ENCODE measurements around the gene SLX4IP.

- TF ChIP-seq, protein P1, sequence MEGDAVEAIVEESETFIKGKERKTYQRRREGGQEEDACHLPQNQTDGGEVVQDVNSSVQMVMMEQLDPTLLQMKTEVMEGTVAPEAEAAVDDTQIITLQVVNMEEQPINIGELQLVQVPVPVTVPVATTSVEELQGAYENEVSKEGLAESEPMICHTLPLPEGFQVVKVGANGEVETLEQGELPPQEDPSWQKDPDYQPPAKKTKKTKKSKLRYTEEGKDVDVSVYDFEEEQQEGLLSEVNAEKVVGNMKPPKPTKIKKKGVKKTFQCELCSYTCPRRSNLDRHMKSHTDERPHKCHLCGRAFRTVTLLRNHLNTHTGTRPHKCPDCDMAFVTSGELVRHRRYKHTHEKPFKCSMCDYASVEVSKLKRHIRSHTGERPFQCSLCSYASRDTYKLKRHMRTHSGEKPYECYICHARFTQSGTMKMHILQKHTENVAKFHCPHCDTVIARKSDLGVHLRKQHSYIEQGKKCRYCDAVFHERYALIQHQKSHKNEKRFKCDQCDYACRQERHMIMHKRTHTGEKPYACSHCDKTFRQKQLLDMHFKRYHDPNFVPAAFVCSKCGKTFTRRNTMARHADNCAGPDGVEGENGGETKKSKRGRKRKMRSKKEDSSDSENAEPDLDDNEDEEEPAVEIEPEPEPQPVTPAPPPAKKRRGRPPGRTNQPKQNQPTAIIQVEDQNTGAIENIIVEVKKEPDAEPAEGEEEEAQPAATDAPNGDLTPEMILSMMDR (IDR thresholded peaks at IDR 0.05), result no peak
- TF ChIP-seq NR3C1 (CRISPR knock-in tag; conservative IDR thresholded peaks at IDR 0.05; ENCODE audit: low read depth), result no peak
- no peak for TF ChIP-seq JUN (CRISPR knock-in tag; IDR thresholded peaks at IDR 0.05)
- TF ChIP-seq, protein P2, sequence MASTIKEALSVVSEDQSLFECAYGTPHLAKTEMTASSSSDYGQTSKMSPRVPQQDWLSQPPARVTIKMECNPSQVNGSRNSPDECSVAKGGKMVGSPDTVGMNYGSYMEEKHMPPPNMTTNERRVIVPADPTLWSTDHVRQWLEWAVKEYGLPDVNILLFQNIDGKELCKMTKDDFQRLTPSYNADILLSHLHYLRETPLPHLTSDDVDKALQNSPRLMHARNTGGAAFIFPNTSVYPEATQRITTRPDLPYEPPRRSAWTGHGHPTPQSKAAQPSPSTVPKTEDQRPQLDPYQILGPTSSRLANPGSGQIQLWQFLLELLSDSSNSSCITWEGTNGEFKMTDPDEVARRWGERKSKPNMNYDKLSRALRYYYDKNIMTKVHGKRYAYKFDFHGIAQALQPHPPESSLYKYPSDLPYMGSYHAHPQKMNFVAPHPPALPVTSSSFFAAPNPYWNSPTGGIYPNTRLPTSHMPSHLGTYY (CRISPR knock-in tag; IDR thresholded peaks at IDR 0.05), result no peak
- TF ChIP-seq CREB1 (CRISPR knock-in tag; IDR thresholded peaks at IDR 0.05), result no peak
- no peak for TF ChIP-seq FOXP1 (CRISPR knock-in tag; IDR thresholded peaks at IDR 0.05; ENCODE audit: borderline replicate concordance)
- no peak for TF ChIP-seq ATF6 (CRISPR knock-in tag; IDR thresholded peaks at IDR 0.05)
- no peak for TF ChIP-seq TP53 (CRISPR knock-in tag; IDR thresholded peaks at IDR 0.05)
- TF ChIP-seq ZBTB21 (CRISPR knock-in tag; IDR thresholded peaks at IDR 0.05; ENCODE audit: borderline replicate concordance), result no peak
- TF ChIP-seq, protein P3, sequence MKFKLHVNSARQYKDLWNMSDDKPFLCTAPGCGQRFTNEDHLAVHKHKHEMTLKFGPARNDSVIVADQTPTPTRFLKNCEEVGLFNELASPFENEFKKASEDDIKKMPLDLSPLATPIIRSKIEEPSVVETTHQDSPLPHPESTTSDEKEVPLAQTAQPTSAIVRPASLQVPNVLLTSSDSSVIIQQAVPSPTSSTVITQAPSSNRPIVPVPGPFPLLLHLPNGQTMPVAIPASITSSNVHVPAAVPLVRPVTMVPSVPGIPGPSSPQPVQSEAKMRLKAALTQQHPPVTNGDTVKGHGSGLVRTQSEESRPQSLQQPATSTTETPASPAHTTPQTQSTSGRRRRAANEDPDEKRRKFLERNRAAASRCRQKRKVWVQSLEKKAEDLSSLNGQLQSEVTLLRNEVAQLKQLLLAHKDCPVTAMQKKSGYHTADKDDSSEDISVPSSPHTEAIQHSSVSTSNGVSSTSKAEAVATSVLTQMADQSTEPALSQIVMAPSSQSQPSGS (CRISPR knock-in tag; IDR thresholded peaks at IDR 0.05; ENCODE audit: borderline replicate concordance, low read depth), result no peak
- TF ChIP-seq, protein P4, sequence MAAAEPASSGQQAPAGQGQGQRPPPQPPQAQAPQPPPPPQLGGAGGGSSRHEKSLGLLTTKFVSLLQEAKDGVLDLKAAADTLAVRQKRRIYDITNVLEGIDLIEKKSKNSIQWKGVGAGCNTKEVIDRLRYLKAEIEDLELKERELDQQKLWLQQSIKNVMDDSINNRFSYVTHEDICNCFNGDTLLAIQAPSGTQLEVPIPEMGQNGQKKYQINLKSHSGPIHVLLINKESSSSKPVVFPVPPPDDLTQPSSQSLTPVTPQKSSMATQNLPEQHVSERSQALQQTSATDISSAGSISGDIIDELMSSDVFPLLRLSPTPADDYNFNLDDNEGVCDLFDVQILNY (CRISPR knock-in tag; IDR thresholded peaks at IDR 0.05), result no peak
- no peak for TF ChIP-seq ZNF121 (CRISPR knock-in tag; IDR thresholded peaks at IDR 0.05)
- TF ChIP-seq, protein P5, sequence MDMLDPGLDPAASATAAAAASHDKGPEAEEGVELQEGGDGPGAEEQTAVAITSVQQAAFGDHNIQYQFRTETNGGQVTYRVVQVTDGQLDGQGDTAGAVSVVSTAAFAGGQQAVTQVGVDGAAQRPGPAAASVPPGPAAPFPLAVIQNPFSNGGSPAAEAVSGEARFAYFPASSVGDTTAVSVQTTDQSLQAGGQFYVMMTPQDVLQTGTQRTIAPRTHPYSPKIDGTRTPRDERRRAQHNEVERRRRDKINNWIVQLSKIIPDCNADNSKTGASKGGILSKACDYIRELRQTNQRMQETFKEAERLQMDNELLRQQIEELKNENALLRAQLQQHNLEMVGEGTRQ (CRISPR knock-in tag; IDR thresholded peaks at IDR 0.05), result no peak
Measured at GRCh38 chr20:10443936-10444335, 8.8 kb downstream of the SLX4IP start.

Measured in WTC11 (cell line).